KMS-11 (cell line): ENCODE data around the gene TSHZ3.

Source experiments
- H2AFZ ChIP-seq: fragments of 200-600 bp; sonication (generic); 2 replicates; pipeline ENCODE4 v1.6.1; 2016; ENCODE audit warnings: antibody characterized with exemption, mixed run types, low read depth
- H3K27ac ChIP-seq: fragments of 200-600 bp; sonication (generic); 2 replicates; pipeline ENCODE4 v1.6.1; 2016; ENCODE audit warnings: mild to moderate bottlenecking, mixed run types
- H3K27me3 ChIP-seq: fragments of 200-600 bp; sonication (generic); 2 replicates; pipeline ENCODE4 v1.6.1; 2017; ENCODE audit warnings: mild to moderate bottlenecking, low read depth, mixed run types, moderate library complexity; ENCODE audit not compliant: insufficient read depth
- H3K36me3 ChIP-seq: fragments of 200-600 bp; sonication (generic); 2 replicates; pipeline ENCODE4 v1.6.1; 2017; ENCODE audit warnings: mild to moderate bottlenecking, mixed run types; ENCODE audit not compliant: insufficient read depth
- H3K4me1 ChIP-seq: fragments of 200-600 bp; sonication (generic); 2 replicates; pipeline ENCODE4 v1.6.1; 2016; ENCODE audit warnings: mild to moderate bottlenecking, low read depth, mixed run types; ENCODE audit not compliant: poor library complexity, severe bottlenecking
- H3K4me2 ChIP-seq: fragments of 200-600 bp; sonication (generic); 2 replicates; pipeline ENCODE4 v1.7.0; 2016; ENCODE audit warnings: mild to moderate bottlenecking, mixed run types
- H3K4me3 ChIP-seq: fragments of 200-600 bp; sonication (generic); IDR thresholded peaks from 2 replicates; pipeline ENCODE4 v1.6.1; 2017; ENCODE audit warnings: low read depth, low read length, mixed read lengths; ENCODE audit not compliant: insufficient read depth
- H3K79me2 ChIP-seq: fragments of 200-600 bp; sonication (generic); 2 replicates; pipeline ENCODE4 v1.6.1; 2016; ENCODE audit warnings: low read depth, mixed run types; ENCODE audit not compliant: insufficient read depth
- H3K9ac ChIP-seq: fragments of 200-600 bp; sonication (generic); 2 replicates; pipeline ENCODE4 v1.6.1; 2016; ENCODE audit warnings: mild to moderate bottlenecking, mixed run types
- H4K20me1 ChIP-seq: fragments of 200-600 bp; sonication (generic); 2 replicates; pipeline ENCODE4 v1.6.1; 2016; ENCODE audit warnings: mild to moderate bottlenecking, mixed run types; ENCODE audit not compliant: insufficient read depth
- CTCF ChIP-seq: fragments of 200-600 bp; sonication (generic); conservative IDR thresholded peaks from 2 replicates; pipeline ENCODE4 v1.6.1; 2017; ENCODE audit warnings: low read depth, mild to moderate bottlenecking, antibody characterized with exemption, low read length, moderate library complexity, mixed read lengths

The TSHZ3 gene

GRCh38 chr19:31312009-31312676 is 37.1 kb downstream of the TSHZ3 start:
- Histone ChIP-seq H3K27ac (no peak overlapping the region), H4K20me1 (no peaks in the 10 kb centered on the region), H2AFZ (no peak overlapping the region), H3K4me1 (no peaks in the 10 kb centered on the region), H3K27me3 (no peaks in the 10 kb centered on the region), H3K79me2 (no peaks in the 10 kb centered on the region), H3K4me2 (no peak overlapping the region), H3K4me3 (no peak overlapping the region), H3K36me3 (no peaks in the 10 kb centered on the region), H3K9ac (no peak overlapping the region)
- TF ChIP-seq CTCF = no peak

- Histone ChIP-seq H3K4me1 (no peaks in the 10 kb centered on the region), H3K4me3 (no peak overlapping the region), H4K20me1 (0 out of 2 replicates have a peak, but pooled peaks cover 1% of the 10 kb centered on the region), H3K27ac (no peak overlapping the region), H3K36me3 (no peaks in the 10 kb centered on the region), H3K9ac (no peak overlapping the region), H3K27me3 (no peaks in the 10 kb centered on the region), H2AFZ (no peak overlapping the region), H3K79me2 (no peaks in the 10 kb centered on the region), H3K4me2 (no peak overlapping the region)
- TF ChIP-seq CTCF = no peak
Measured at GRCh38 chr19:31310432-31311133, 38.7 kb downstream of the TSHZ3 start.

DNA sequence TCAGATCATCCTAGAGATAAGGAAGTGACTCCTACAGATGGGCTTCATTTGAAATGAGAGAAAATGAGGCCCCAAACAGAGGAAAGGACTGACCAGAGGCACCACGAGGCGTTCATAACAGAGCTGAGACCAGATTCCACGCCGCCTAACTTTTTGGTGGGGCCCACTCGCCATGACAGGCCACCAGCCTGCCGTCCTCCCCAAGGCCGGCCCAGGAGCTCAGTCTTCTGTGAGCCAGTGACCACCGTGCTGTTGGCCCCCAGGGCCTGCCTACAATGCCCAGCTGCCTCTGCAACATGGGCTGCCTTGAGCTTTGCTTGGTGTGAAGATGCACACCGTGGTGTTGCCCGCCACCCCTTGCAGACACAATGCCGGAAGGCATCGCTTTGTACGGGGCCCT is 40.5 kb downstream of the TSHZ3 start:
- H3K4me1 ChIP-seq = no peaks in the 10 kb centered on the region
- H3K4me3 ChIP-seq = no peak overlapping the region
- H3K27me3 ChIP-seq = no peaks in the 10 kb centered on the region
- H4K20me1 ChIP-seq = 0 out of 2 replicates have a peak, but pooled peaks cover 6% of the 10 kb centered on the region
- H3K9ac ChIP-seq = no peak overlapping the region
- no peak overlapping the region for H3K4me2 ChIP-seq
- H3K79me2 ChIP-seq = no peaks in the 10 kb centered on the region
- H3K27ac ChIP-seq = no peak overlapping the region
- H2AFZ ChIP-seq = no peak overlapping the region
- H3K36me3 ChIP-seq = no peaks in the 10 kb centered on the region
- no peak for TF ChIP-seq CTCF

GRCh38 chr19:31307071-31307669 is 42.1 kb downstream of the TSHZ3 start:
- Histone ChIP-seq H3K36me3 (no peaks in the 10 kb centered on the region), H3K79me2 (no peaks in the 10 kb centered on the region), H3K27me3 (no peaks in the 10 kb centered on the region), H3K9ac (no peak overlapping the region), H3K4me2 (no peak overlapping the region), H4K20me1 (0 out of 2 replicates have a peak, but pooled peaks cover 6% of the 10 kb centered on the region), H3K4me3 (no peak overlapping the region), H3K27ac (no peak overlapping the region), H3K4me1 (no peaks in the 10 kb centered on the region), H2AFZ (no peak overlapping the region)
- TF ChIP-seq CTCF = no peak
